GM18861 (cell line): Measurements from ENCODE around the gene RASSF4.

Experiments used
- ATAC-seq: cut with Tn5 transposase; IDR thresholded peaks from one replicate; pipeline ENCODE4 v1.9.1; 2021; ENCODE audit not compliant: unreplicated experiment

Gene RASSF4

GRCh38 chr10:44974082-44974627 lies 14.6 kb downstream of the RASSF4 start:
- no peak for ATAC-seq

GRCh38 chr10:44974628-44975430 lies 15.2 kb downstream of the RASSF4 start:
- ATAC-seq = peak; percentile 62

- ATAC-seq = no peak
These were observed 16.1 kb downstream of the RASSF4 start for GRCh38 chr10:44975431-44976331.

- ATAC-seq = no peak
These were observed 17.0 kb downstream of the RASSF4 start for GRCh38 chr10:44976352-44977198.

- no peak for ATAC-seq
These were observed 17.9 kb downstream of the RASSF4 start for GRCh38 chr10:44977287-44978212.

GRCh38 chr10:44978213-44978569 lies 18.6 kb downstream of the RASSF4 start:
- ATAC-seq = no peak

- no peak for ATAC-seq
These were observed 19.1 kb downstream of the RASSF4 start, which contains the start of gene DEPP1 for GRCh38 chr10:44978570-44979280. Gene DEPP1, minus strand, starts transcription at chr10:44978809. Its CDS starts 779 bp downstream, at chr10:44978030.

- ATAC-seq = no peak
These were observed 19.9 kb downstream of the RASSF4 start for GRCh38 chr10:44979281-44980191.

GRCh38 chr10:44980309-44981171 lies 20.9 kb downstream of the RASSF4 start:
- ATAC-seq = no peak

- peak; percentile 59 for ATAC-seq
These were observed 21.8 kb downstream of the RASSF4 start for GRCh38 chr10:44981172-44982113.

- no peak for ATAC-seq
These were observed 22.5 kb downstream of the RASSF4 start for GRCh38 chr10:44982114-44982460.

GRCh38 chr10:44982496-44982895 lies 22.9 kb downstream of the RASSF4 start:
- ATAC-seq = no peak

- no peak for ATAC-seq
These were observed 23.7 kb downstream of the RASSF4 start for GRCh38 chr10:44983066-44983894.

- ATAC-seq = no peak
These were observed 24.3 kb downstream of the RASSF4 start for GRCh38 chr10:44983895-44984278.

GRCh38 chr10:44984671-44985101 lies 25.1 kb downstream of the RASSF4 start:
- ATAC-seq = no peak
